ENCODE results near the gene LHX3.

DNA sequence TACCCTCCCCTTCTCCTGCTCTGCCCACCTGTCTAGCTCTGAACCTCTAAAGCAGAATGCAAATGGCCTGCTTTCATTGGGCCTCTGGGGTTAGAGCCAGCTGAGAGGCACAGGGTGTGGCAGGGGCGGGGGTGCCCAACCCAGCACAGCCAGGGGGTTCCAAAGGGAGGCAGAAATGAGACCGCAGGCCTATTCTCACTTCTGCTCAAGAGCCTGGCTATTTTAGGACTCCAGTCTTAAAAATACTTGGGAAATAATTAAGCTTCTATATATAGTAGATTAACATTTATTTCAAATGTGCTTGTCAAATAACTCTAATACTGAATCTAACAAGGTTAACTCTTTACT, 35.0 kb upstream of the LHX3 start:
- TF ChIP-seq, protein P1, sequence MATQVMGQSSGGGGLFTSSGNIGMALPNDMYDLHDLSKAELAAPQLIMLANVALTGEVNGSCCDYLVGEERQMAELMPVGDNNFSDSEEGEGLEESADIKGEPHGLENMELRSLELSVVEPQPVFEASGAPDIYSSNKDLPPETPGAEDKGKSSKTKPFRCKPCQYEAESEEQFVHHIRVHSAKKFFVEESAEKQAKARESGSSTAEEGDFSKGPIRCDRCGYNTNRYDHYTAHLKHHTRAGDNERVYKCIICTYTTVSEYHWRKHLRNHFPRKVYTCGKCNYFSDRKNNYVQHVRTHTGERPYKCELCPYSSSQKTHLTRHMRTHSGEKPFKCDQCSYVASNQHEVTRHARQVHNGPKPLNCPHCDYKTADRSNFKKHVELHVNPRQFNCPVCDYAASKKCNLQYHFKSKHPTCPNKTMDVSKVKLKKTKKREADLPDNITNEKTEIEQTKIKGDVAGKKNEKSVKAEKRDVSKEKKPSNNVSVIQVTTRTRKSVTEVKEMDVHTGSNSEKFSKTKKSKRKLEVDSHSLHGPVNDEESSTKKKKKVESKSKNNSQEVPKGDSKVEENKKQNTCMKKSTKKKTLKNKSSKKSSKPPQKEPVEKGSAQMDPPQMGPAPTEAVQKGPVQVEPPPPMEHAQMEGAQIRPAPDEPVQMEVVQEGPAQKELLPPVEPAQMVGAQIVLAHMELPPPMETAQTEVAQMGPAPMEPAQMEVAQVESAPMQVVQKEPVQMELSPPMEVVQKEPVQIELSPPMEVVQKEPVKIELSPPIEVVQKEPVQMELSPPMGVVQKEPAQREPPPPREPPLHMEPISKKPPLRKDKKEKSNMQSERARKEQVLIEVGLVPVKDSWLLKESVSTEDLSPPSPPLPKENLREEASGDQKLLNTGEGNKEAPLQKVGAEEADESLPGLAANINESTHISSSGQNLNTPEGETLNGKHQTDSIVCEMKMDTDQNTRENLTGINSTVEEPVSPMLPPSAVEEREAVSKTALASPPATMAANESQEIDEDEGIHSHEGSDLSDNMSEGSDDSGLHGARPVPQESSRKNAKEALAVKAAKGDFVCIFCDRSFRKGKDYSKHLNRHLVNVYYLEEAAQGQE (IDR thresholded peaks at IDR 0.05; ENCODE audit: low read depth): no peak
- TF ChIP-seq NFIC (IDR thresholded peaks at IDR 0.05) (no peak), FOXM1 (IDR thresholded peaks at IDR 0.05; ENCODE audit: borderline replicate concordance, low read depth) (no peak), TAF1 (IDR thresholded peaks at IDR 0.05; ENCODE audit: low read depth) (no peak), EP300 (IDR thresholded peaks at IDR 0.05; ENCODE audit: borderline replicate concordance) (no peak), ZBTB7A (IDR thresholded peaks at IDR 0.05; ENCODE audit: low read depth) (no peak), YY1 (IDR thresholded peaks at IDR 0.05; ENCODE audit: low read depth) (no peak), EGR1 (IDR thresholded peaks at IDR 0.05) (no peak), CREB1 (IDR thresholded peaks at IDR 0.05; ENCODE audit: low read depth) (no peak)

Data from Ishikawa (cell line).